ENCODE results near the gene NCEH1. TPM values are rescaled to one million over a fixed set of nuclear protein-coding genes. Genes with fewer than 3 reads are reported as not detected.

NCEH1 gene
- total and polyA plus RNA-seq, 2 of the 13 experiments (the other 11 are each of a cell fraction or from before 2014, with no cell fraction given) = 12.9 to 21.4 TPM

- TF ChIP-seq LCORL (IDR thresholded peaks at IDR 0.05) = no peak
- peak; percentile 49; the same call in 1 of the 2 replicates for TF ChIP-seq LCORL (CRISPR knock-in tag; IDR thresholded peaks at IDR 0.05)
- no peak for TF ChIP-seq TARDBP (CRISPR knock-in tag; IDR thresholded peaks at IDR 0.05)
- TF ChIP-seq EHMT2 (IDR thresholded peaks at IDR 0.05; ENCODE audit: borderline replicate concordance, low read depth, low read length) = no peak
- peak; percentile 69 for TF ChIP-seq ZNF574 (CRISPR knock-in tag; IDR thresholded peaks at IDR 0.05)
- no peak for TF ChIP-seq CAMTA2 (CRISPR knock-in tag; IDR thresholded peaks at IDR 0.05; ENCODE audit: borderline replicate concordance)
- peak; percentile 84 for TF ChIP-seq FOXP4 (CRISPR knock-in tag; IDR thresholded peaks at IDR 0.05)
- TF ChIP-seq ZBTB21 (CRISPR knock-in tag; IDR thresholded peaks at IDR 0.05) = no peak
- peak; percentile 51; the same call in 1 of the 2 replicates for TF ChIP-seq ZNF281 (CRISPR knock-in tag; IDR thresholded peaks at IDR 0.05; ENCODE audit: borderline replicate concordance)
- TF ChIP-seq KLF15 (CRISPR knock-in tag; IDR thresholded peaks at IDR 0.05; ENCODE audit: borderline replicate concordance) = peak; percentile 42; the same call in 1 of the 2 replicates
- TF ChIP-seq GTF3A (CRISPR knock-in tag; conservative IDR thresholded peaks at IDR 0.05) = no peak
- no peak for TF ChIP-seq TRIM22 (IDR thresholded peaks at IDR 0.05)
- no peak for TF ChIP-seq ZBTB14 (CRISPR knock-in tag; IDR thresholded peaks at IDR 0.05)
- TF ChIP-seq PATZ1 (CRISPR knock-in tag; IDR thresholded peaks at IDR 0.05) = peak; percentile 9
- TF ChIP-seq SAP130 (CRISPR knock-in tag; IDR thresholded peaks at IDR 0.05; ENCODE audit: low read depth) = peak; percentile 92
- no peak for TF ChIP-seq MAFG (CRISPR knock-in tag; IDR thresholded peaks at IDR 0.05)
Measured at GRCh38 chr3:172750368-172751174, 39.7 kb upstream of the NCEH1 start, which contains the start of gene ECT2 (continued).
